Fibroblast of the conjunctiva (primary cell): ENCODE data around the gene AGRN.

Source experiments
- DNase-seq: peaks from one replicate; pipeline ENCODE4 v3.0.0-alpha.2; 2010; ENCODE audit warnings: low read depth

AGRN gene

GRCh38 chr1:1081311-1082238 is 61.7 kb downstream of the AGRN start:
- DNase-seq = no peak

GRCh38 chr1:1082239-1082775 is 62.4 kb downstream of the AGRN start:
- no peak for DNase-seq

GRCh38 chr1:1082776-1083415 is 63.0 kb downstream of the AGRN start:
- DNase-seq = no peak

GRCh38 chr1:1083416-1084371 is 63.8 kb downstream of the AGRN start:
- no peak for DNase-seq

GRCh38 chr1:1084372-1085170 is 64.7 kb downstream of the AGRN start:
- no peak for DNase-seq

- DNase-seq = no peak
Measured at GRCh38 chr1:1085171-1085841, 65.4 kb downstream of the AGRN start.

GRCh38 chr1:1085911-1086841 is 66.3 kb downstream of the AGRN start:
- no peak for DNase-seq

- no peak for DNase-seq
Measured at GRCh38 chr1:1086911-1087341, 67.0 kb downstream of the AGRN start.

GRCh38 chr1:1087351-1088028 is 67.6 kb downstream of the AGRN start:
- DNase-seq = no peak

- no peak for DNase-seq
Measured at GRCh38 chr1:1088029-1088800, 68.3 kb downstream of the AGRN start.

- DNase-seq = no peak
Measured at GRCh38 chr1:1088801-1089680, 69.1 kb downstream of the AGRN start.

- no peak for DNase-seq
Measured at GRCh38 chr1:1089731-1090423, 70.0 kb downstream of the AGRN start.

GRCh38 chr1:1090424-1091343 is 70.8 kb downstream of the AGRN start:
- DNase-seq = no peak

- DNase-seq = no peak
Measured at GRCh38 chr1:1091344-1092148, 71.6 kb downstream of the AGRN start.
